ENCODE data around the gene SGSH. TPM values are rescaled to one million over a fixed set of nuclear protein-coding genes. Genes with fewer than 3 reads are reported as not detected.

SGSH gene
- total RNA-seq, 3 donors from 2014 or later (not counting 1 experiment from before 2014, with no cell fraction given), result 73.4 to 96.5 (median 74.1) TPM

GRCh38 chr17:80166446-80166845 lies 53.7 kb downstream of the SGSH start:
- no peaks in the 10 kb centered on the region for H3K9me3 ChIP-seq (ENCODE audit: control insufficient read depth, insufficient read depth, low read length)
- ATAC-seq, result no peak
- intact Hi-C loops (cut with micrococcal nuclease), result no loop called here

GRCh38 chr17:80164185-80164584 lies 55.9 kb downstream of the SGSH start:
- Mint-ChIP-seq H3K27me3 (ENCODE audit: low read depth in 2 of 2) (peaks cover 8 to 9% of the 10 kb centered on the region in 2 donors), H3K9me3 (no peaks in the 10 kb centered on the region), H3K4me3 (no peak overlapping the region), H3K36me3 (no peaks in the 10 kb centered on the region), H3K27ac (no peak overlapping the region), H3K4me1 (peaks cover 8 to 9% of the 10 kb centered on the region in 2 donors)
- no peaks in the 10 kb centered on the region for H3K27me3 ChIP-seq (ENCODE audit: control insufficient read depth, insufficient read depth, low read length)
- H3K36me3 ChIP-seq (ENCODE audit: control insufficient read depth, insufficient read depth, low read length), result no peaks in the 10 kb centered on the region
- intact Hi-C loops (cut with micrococcal nuclease), result no loop called here
- ATAC-seq, result no peak
- no peaks in the 10 kb centered on the region for H3K4me1 ChIP-seq (ENCODE audit: control insufficient read depth, insufficient read depth, low read length)
- no peaks in the 10 kb centered on the region for H3K9me3 ChIP-seq (ENCODE audit: control insufficient read depth, insufficient read depth, low read length)
- TF ChIP-seq CTCF (IDR thresholded peaks at IDR 0.05), result no peak
- DNase-seq, result no peak
- WGBS (ENCODE audit: insufficient coverage), result 87% methylated on average over 11 of the region's 11 CpGs
- H3K4me3 ChIP-seq (ENCODE audit: low read length), result no peak overlapping the region
- no peak overlapping the region for H3K27ac ChIP-seq (ENCODE audit: low read length)

More at GRCh38 chr17:80166446-80166845, 53.7 kb downstream of the SGSH start:
- Histone ChIP-seq H3K27me3 (ENCODE audit: control insufficient read depth, insufficient read depth, low read length) (no peaks in the 10 kb centered on the region), H3K36me3 (ENCODE audit: control insufficient read depth, insufficient read depth, low read length) (no peaks in the 10 kb centered on the region), H3K4me3 (ENCODE audit: low read length) (no peak overlapping the region), H3K27ac (ENCODE audit: low read length) (no peak overlapping the region), H3K4me1 (ENCODE audit: control insufficient read depth, insufficient read depth, low read length) (no peaks in the 10 kb centered on the region)
- WGBS (ENCODE audit: insufficient coverage), result 76% methylated on average over 6 of the region's 6 CpGs
- no peak overlapping the region for H3K27ac Mint-ChIP-seq
- DNase-seq, result no peak
- H3K36me3 Mint-ChIP-seq, result no peaks in the 10 kb centered on the region
- H3K27me3 Mint-ChIP-seq (ENCODE audit: low read depth in 2 of 2), result peaks cover 0 to 3% of the 10 kb centered on the region in 2 donors
- H3K4me3 Mint-ChIP-seq, result no peak overlapping the region
- no peaks in the 10 kb centered on the region for H3K4me1 Mint-ChIP-seq
- TF ChIP-seq CTCF (IDR thresholded peaks at IDR 0.05), result no peak
- no peaks in the 10 kb centered on the region for H3K9me3 Mint-ChIP-seq

GRCh38 chr17:80163336-80163735 lies 56.8 kb downstream of the SGSH start:
- peaks cover 8 to 13% of the 10 kb centered on the region in 2 donors for H3K27me3 Mint-ChIP-seq (ENCODE audit: low read depth in 2 of 2)
- ATAC-seq, result no peak
- Histone ChIP-seq H3K36me3 (ENCODE audit: control insufficient read depth, insufficient read depth, low read length) (no peaks in the 10 kb centered on the region), H3K27me3 (ENCODE audit: control insufficient read depth, insufficient read depth, low read length) (no peaks in the 10 kb centered on the region), H3K4me3 (ENCODE audit: low read length) (no peak overlapping the region), H3K4me1 (ENCODE audit: control insufficient read depth, insufficient read depth, low read length) (no peaks in the 10 kb centered on the region), H3K27ac (ENCODE audit: low read length) (no peak overlapping the region), H3K9me3 (ENCODE audit: control insufficient read depth, insufficient read depth, low read length) (no peaks in the 10 kb centered on the region)
- H3K4me1 Mint-ChIP-seq, result peaks cover 8 to 9% of the 10 kb centered on the region in 2 donors
- 80% methylated on average over 1 of the region's 4 CpGs for WGBS (ENCODE audit: insufficient coverage)
- intact Hi-C loops (cut with micrococcal nuclease), result no loop called here
- H3K27ac Mint-ChIP-seq, result no peak overlapping the region
- TF ChIP-seq CTCF (IDR thresholded peaks at IDR 0.05), result no peak
- no peaks in the 10 kb centered on the region for H3K36me3 Mint-ChIP-seq
- no peaks in the 10 kb centered on the region for H3K9me3 Mint-ChIP-seq
- DNase-seq, result no peak
- no peak overlapping the region for H3K4me3 Mint-ChIP-seq

GRCh38 chr17:80160536-80160935 lies 59.6 kb downstream of the SGSH start:
- Mint-ChIP-seq H3K36me3 (peaks cover 7% of the 10 kb centered on the region), H3K27ac (no peak overlapping the region), H3K9me3 (peaks cover 2 to 3% of the 10 kb centered on the region in 2 donors), H3K27me3 (ENCODE audit: low read depth in 2 of 2) (peaks cover 8 to 13% of the 10 kb centered on the region in 2 donors), H3K4me1 (peaks cover 8 to 9% of the 10 kb centered on the region in 2 donors), H3K4me3 (no peak overlapping the region)
- intact Hi-C loops (cut with micrococcal nuclease), result no loop called here
- Histone ChIP-seq H3K9me3 (ENCODE audit: control insufficient read depth, insufficient read depth, low read length) (peaks cover 6% of the 10 kb centered on the region), H3K27ac (ENCODE audit: low read length) (no peak overlapping the region), H3K36me3 (ENCODE audit: control insufficient read depth, insufficient read depth, low read length) (no peaks in the 10 kb centered on the region), H3K4me1 (ENCODE audit: control insufficient read depth, insufficient read depth, low read length) (no peaks in the 10 kb centered on the region), H3K27me3 (ENCODE audit: control insufficient read depth, insufficient read depth, low read length) (no peaks in the 10 kb centered on the region), H3K4me3 (ENCODE audit: low read length) (no peak overlapping the region)
- ATAC-seq (peak in 1 of 3 donors; percentile 53), DNase-seq (no peak)
- 24% methylated on average over 3 of the region's 3 CpGs for WGBS (ENCODE audit: insufficient coverage)
- no peak for TF ChIP-seq CTCF (IDR thresholded peaks at IDR 0.05)

Measured in natural killer cell (primary cell).